HFFc6 (cell line): ENCODE data around the gene PRKAG2. TPM values are rescaled to one million over a fixed set of nuclear protein-coding genes. Genes with fewer than 3 reads are reported as not detected.

Experiments used
- DNase-seq: peaks from one replicate; pipeline ENCODE4 v3.0.0-alpha.2; 2018
- H3K27ac Mint-ChIP-seq: 2 replicates; pipeline ENCODE4 v1.8.0; 2020; ENCODE audit warnings: mild to moderate bottlenecking, mixed read lengths
- H3K27me3 Mint-ChIP-seq: 2 replicates; pipeline ENCODE4 v1.8.0; 2021; ENCODE audit warnings: mild to moderate bottlenecking, moderate library complexity, mixed read lengths; ENCODE audit not compliant: insufficient read depth
- H3K36me3 Mint-ChIP-seq: 2 replicates; pipeline ENCODE4 v1.8.0; 2021; ENCODE audit warnings: low read depth, mixed read lengths
- H3K4me1 Mint-ChIP-seq: 2 replicates; pipeline ENCODE4 v1.8.0; 2020; ENCODE audit warnings: low read depth, mixed read lengths
- H3K4me3 Mint-ChIP-seq: 2 replicates; pipeline ENCODE4 v1.8.0; 2020; ENCODE audit warnings: mild to moderate bottlenecking, moderate library complexity, mixed read lengths
- H3K9me3 Mint-ChIP-seq: 2 replicates; pipeline ENCODE4 v1.8.0; 2020; ENCODE audit warnings: mild to moderate bottlenecking, mixed read lengths
- CTCF ChIP-seq: fragments of 200-600 bp; sonication (generic); IDR thresholded peaks from 2 replicates; pipeline ENCODE4 v1.5.0; 2021; ENCODE audit warnings: antibody characterized with exemption, mild to moderate bottlenecking
- total RNA-seq, 6 experiments: library from RNA; stranded (reverse); fragmentation: NEBNext Ultra II Directional; extraction: Animal tissue kit (Norgen Biotek cat#: 25700); gene quantifications; 2 replicates in 1 of 6; 3 replicates in 5 of 6; pipeline ENCODE4 v1.2.3, GENCODE V29; 2021

The PRKAG2 gene
- total RNA-seq, 6 experiments from 2014 or later: 15.1 to 19.2 (median 18.4) TPM

- Mint-ChIP-seq H3K4me3 (no peak overlapping the region), H3K36me3 (no peaks in the 10 kb centered on the region), H3K9me3 (no peaks in the 10 kb centered on the region), H3K4me1 (no peaks in the 10 kb centered on the region), H3K27ac (no peak overlapping the region), H3K27me3 (peaks cover 11% of the 10 kb centered on the region)
- DNase-seq: no peak
- no peak for TF ChIP-seq CTCF
Measured at GRCh38 chr7:151717918-151718317, 159.0 kb downstream of the PRKAG2 start.

DNA sequence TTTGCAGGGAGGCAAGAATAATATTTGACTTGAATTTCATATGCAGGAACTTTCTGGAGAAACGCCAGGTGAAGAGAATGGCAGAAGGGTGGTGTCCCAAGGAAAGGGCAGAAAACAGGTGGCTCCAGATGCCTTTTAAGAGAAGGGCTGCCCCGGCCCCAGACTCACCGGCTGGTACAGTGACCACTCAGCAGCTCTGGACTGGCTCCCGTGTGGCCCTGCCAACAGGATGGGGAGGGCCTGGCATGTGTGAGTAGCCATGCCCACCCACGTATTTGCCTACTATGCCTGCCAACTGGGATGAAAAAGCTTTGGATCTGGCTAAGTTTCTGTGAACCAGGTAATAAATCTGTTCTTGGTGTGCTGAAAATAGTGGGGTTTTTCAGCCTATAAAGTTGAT, 159.5 kb downstream of the PRKAG2 start:
- no peaks in the 10 kb centered on the region for H3K36me3 Mint-ChIP-seq
- H3K4me1 Mint-ChIP-seq: no peaks in the 10 kb centered on the region
- H3K4me3 Mint-ChIP-seq: no peak overlapping the region
- no peak for DNase-seq
- peaks cover 11% of the 10 kb centered on the region for H3K27me3 Mint-ChIP-seq
- no peaks in the 10 kb centered on the region for H3K9me3 Mint-ChIP-seq
- TF ChIP-seq CTCF: no peak
- H3K27ac Mint-ChIP-seq: no peak overlapping the region

DNA sequence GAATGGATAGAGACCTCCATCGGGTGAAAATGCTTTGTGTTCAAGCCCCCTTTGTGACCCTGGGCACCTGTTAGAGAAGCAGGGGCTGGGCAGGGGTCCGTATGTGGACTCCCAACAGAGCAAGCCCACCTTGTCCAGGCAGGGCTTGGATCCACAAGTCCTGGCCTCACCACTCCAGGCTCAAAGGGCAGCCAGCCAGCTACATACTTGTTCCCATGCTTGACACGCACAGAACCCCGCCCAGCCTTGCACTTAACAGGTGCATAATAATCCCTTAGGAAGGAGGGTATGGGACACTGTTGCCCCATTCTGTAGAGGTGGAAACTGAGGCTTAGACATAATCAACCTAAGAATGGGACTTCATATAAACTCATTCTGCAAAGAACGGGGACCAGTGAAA, 160.6 kb downstream of the PRKAG2 start:
- DNase-seq: no peak
- Mint-ChIP-seq H3K27ac (no peak overlapping the region), H3K27me3 (peaks cover 11% of the 10 kb centered on the region), H3K9me3 (no peaks in the 10 kb centered on the region), H3K4me3 (no peak overlapping the region), H3K4me1 (no peaks in the 10 kb centered on the region), H3K36me3 (no peaks in the 10 kb centered on the region)
- no peak for TF ChIP-seq CTCF

DNA sequence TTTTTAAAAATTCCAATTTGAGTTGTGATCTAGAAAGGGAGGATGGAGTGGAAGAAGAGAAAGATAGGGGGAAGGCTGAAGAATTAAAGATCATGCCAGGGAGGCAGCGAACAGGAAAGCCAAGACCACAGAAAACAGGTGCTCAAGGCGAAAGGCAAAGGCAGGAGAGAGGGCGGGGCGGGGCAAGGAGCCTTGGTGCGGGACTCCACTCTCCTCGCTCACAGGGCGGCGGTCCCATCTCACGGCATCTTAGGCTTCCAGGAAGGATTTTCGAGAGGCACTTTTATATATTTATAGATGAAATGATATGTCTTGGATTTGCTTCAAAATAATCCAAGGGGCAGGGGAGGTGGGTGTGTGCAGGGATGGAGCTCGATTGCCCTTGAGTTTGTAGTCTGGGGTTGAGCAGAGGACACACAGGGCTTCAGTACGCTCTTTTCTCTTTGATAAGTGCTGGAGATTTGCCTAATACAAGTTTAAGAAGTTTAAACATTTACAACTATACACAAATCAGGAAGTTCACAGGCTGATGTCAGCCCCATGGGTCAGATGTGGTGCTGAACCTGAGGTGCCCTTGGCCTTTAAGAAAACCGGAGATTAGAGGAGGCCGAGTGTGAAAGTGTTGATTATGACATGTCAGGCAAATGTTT, 161.1 kb downstream of the PRKAG2 start:
- H3K4me1 Mint-ChIP-seq: no peaks in the 10 kb centered on the region
- H3K4me3 Mint-ChIP-seq: no peak overlapping the region
- H3K27ac Mint-ChIP-seq: no peak overlapping the region
- H3K9me3 Mint-ChIP-seq: no peaks in the 10 kb centered on the region
- TF ChIP-seq CTCF: no peak
- no peak for DNase-seq
- H3K27me3 Mint-ChIP-seq: peaks cover 10% of the 10 kb centered on the region
- no peaks in the 10 kb centered on the region for H3K36me3 Mint-ChIP-seq

GRCh38 chr7:151714201-151714600, 162.7 kb downstream of the PRKAG2 start:
- Mint-ChIP-seq H3K27ac (no peak overlapping the region), H3K27me3 (peaks cover 6% of the 10 kb centered on the region; the same call in 1 of the 2 replicates), H3K9me3 (no peaks in the 10 kb centered on the region), H3K4me3 (no peak overlapping the region), H3K36me3 (no peaks in the 10 kb centered on the region), H3K4me1 (no peaks in the 10 kb centered on the region)
- no peak for TF ChIP-seq CTCF
- DNase-seq: no peak

DNA sequence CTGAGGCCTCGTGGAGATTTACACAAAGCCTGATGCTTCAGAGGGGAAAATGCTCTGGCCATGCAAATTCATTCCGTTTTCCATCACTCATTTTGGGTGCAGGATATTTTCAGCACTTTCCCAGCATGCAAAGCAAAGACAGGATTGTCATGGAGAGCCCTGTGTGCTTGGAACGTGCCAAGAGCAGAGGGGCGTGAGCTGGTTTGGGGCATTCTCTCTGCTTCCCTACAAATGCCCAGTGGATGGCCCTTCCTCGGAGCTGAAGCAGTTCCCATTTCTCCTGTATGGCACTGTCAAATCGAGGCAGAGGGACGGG, 164.1 kb downstream of the PRKAG2 start:
- H3K4me1 Mint-ChIP-seq: no peaks in the 10 kb centered on the region
- H3K27ac Mint-ChIP-seq: no peak overlapping the region
- no peak for DNase-seq
- no peak for TF ChIP-seq CTCF
- H3K36me3 Mint-ChIP-seq: no peaks in the 10 kb centered on the region
- H3K27me3 Mint-ChIP-seq: peaks cover 6% of the 10 kb centered on the region
- H3K4me3 Mint-ChIP-seq: no peak overlapping the region
- no peaks in the 10 kb centered on the region for H3K9me3 Mint-ChIP-seq
